ENCODE results near the gene NDUFA3. TPM values are rescaled to one million over a fixed set of nuclear protein-coding genes. Genes with fewer than 3 reads are reported as not detected.

Gene NDUFA3
- total and polyA plus RNA-seq, 7 donors = 18.8 to 207 (median 32.4) TPM

- TF ChIP-seq CTCF (IDR thresholded peaks at IDR 0.05) = no peak
- no peak for TF ChIP-seq POLR2A (IDR thresholded peaks at IDR 0.05)
- no peak for TF ChIP-seq POLR2AphosphoS5 (IDR thresholded peaks at IDR 0.05)
- TF ChIP-seq EP300 (IDR thresholded peaks at IDR 0.05) = no peak
- H3K36me3 ChIP-seq = peaks cover 0 to 41% (median 21%) of the 10 kb centered on the region in 4 donors
- H3K4me3 ChIP-seq = peak overlapping the region; percentile 67 to 89 (median 72)
- intact Hi-C loops (cut with DNase I) = loop anchor here (1.0 to 2.0 kb wide), 2 partner anchors 12 to 22 kb away; partner anchors contain the start of genes CNOT3 and NDUFA3
- no peaks in the 10 kb centered on the region for H3K9me3 ChIP-seq
- no peaks in the 10 kb centered on the region for H3K27me3 ChIP-seq
- DNase-seq = no peak
- peaks cover 2 to 29% (median 25%) of the 10 kb centered on the region in 4 donors for H3K4me1 ChIP-seq
- 12 to 32% methylated on average over 28 of the region's 28 CpGs for WGBS, 2 donors
- H3K27ac ChIP-seq = peak overlapping the region; percentile 87 to 89 (median 88)
Observed at GRCh38 chr19:54114340-54115108, 11.9 kb downstream of the NDUFA3 start.

- Histone ChIP-seq H3K9me3 (no peaks in the 10 kb centered on the region), H3K4me1 (peaks cover 2 to 29% (median 25%) of the 10 kb centered on the region in 4 donors), H3K27me3 (no peaks in the 10 kb centered on the region), H3K27ac (peak within 1 kb of the TSS; percentile 87 to 89 (median 88)), H3K4me3 (peak within 1 kb of the TSS; percentile 67 to 89 (median 72)), H3K36me3 (peaks cover 7 to 41% (median 22%) of the 10 kb centered on the region in 4 donors)
- TF ChIP-seq EP300 (IDR thresholded peaks at IDR 0.05) = peak in 1 of 4 donors; percentile 15
- TF ChIP-seq CTCF (IDR thresholded peaks at IDR 0.05) = no peak
- peak; percentile 84 to 94 (median 90) for TF ChIP-seq POLR2AphosphoS5 (IDR thresholded peaks at IDR 0.05)
- peak; percentile 73 to 77 for TF ChIP-seq POLR2A (IDR thresholded peaks at IDR 0.05)
- DNase-seq = peak; percentile 99
- 0 to 1% methylated on average over 60 of the region's 60 CpGs for WGBS, 2 donors
- intact Hi-C loops (cut with DNase I) = loop anchor here (1.0 to 2.0 kb wide), 2 partner anchors 13 to 21 kb away; partner anchors contain the start of genes CNOT3 and NDUFA3
Observed at GRCh38 chr19:54115109-54116063, 12.7 kb downstream of the NDUFA3 start, which contains the start of the genes PRPF31 and TFPT. Gene PRPF31, plus strand, starts transcription at chr19:54115754. Its CDS starts 2,525 bp downstream, at chr19:54118279. Gene TFPT, minus strand, starts transcription at chr19:54115657. Its CDS starts 388 bp downstream, at chr19:54115269.

- Histone ChIP-seq H3K27me3 (no peaks in the 10 kb centered on the region), H3K27ac (no peak overlapping the region), H3K4me1 (peaks cover 2 to 14% (median 9%) of the 10 kb centered on the region in 4 donors), H3K36me3 (peaks cover 46 to 82% (median 66%) of the 10 kb centered on the region in 4 donors), H3K4me3 (no peak overlapping the region), H3K9me3 (no peaks in the 10 kb centered on the region)
- intact Hi-C loops (cut with DNase I) = no loop called here
- 43 to 83% methylated on average over 10 of the region's 10 CpGs for WGBS, 2 donors
- no peak for TF ChIP-seq POLR2AphosphoS5 (IDR thresholded peaks at IDR 0.05)
- TF ChIP-seq EP300 (IDR thresholded peaks at IDR 0.05) = no peak
- no peak for TF ChIP-seq CTCF (IDR thresholded peaks at IDR 0.05)
- TF ChIP-seq POLR2A (IDR thresholded peaks at IDR 0.05) = no peak
- no peak for DNase-seq
Observed at GRCh38 chr19:54121259-54121658, 18.6 kb downstream of the NDUFA3 start.

GRCh38 chr19:54123682-54124081 is 21.0 kb downstream of the NDUFA3 start:
- Histone ChIP-seq H3K36me3 (peaks cover 66 to 98% (median 87%) of the 10 kb centered on the region in 4 donors), H3K27me3 (no peaks in the 10 kb centered on the region), H3K27ac (no peak overlapping the region), H3K9me3 (no peaks in the 10 kb centered on the region), H3K4me1 (no peaks in the 10 kb centered on the region), H3K4me3 (no peak overlapping the region)
- no peak for TF ChIP-seq POLR2A (IDR thresholded peaks at IDR 0.05)
- no peak for TF ChIP-seq CTCF (IDR thresholded peaks at IDR 0.05)
- TF ChIP-seq POLR2AphosphoS5 (IDR thresholded peaks at IDR 0.05) = no peak
- no peak for TF ChIP-seq EP300 (IDR thresholded peaks at IDR 0.05)
- 95 to 96% methylated on average over 17 of the region's 17 CpGs for WGBS, 2 donors
- intact Hi-C loops (cut with DNase I) = no loop called here
- DNase-seq = no peak
